CMK (cell line): ENCODE data around the gene SERF1B.
"Not testable (repeated sequence)": the region's sequence is repeated elsewhere in the genome, so short reads cannot be mapped to it uniquely, and the experiment has no call there.

Source experiments
- DNase-seq: peaks from one replicate; pipeline ENCODE4 v3.0.0-alpha.2; 2010; ENCODE audit warnings: low read depth

Gene SERF1B

DNA sequence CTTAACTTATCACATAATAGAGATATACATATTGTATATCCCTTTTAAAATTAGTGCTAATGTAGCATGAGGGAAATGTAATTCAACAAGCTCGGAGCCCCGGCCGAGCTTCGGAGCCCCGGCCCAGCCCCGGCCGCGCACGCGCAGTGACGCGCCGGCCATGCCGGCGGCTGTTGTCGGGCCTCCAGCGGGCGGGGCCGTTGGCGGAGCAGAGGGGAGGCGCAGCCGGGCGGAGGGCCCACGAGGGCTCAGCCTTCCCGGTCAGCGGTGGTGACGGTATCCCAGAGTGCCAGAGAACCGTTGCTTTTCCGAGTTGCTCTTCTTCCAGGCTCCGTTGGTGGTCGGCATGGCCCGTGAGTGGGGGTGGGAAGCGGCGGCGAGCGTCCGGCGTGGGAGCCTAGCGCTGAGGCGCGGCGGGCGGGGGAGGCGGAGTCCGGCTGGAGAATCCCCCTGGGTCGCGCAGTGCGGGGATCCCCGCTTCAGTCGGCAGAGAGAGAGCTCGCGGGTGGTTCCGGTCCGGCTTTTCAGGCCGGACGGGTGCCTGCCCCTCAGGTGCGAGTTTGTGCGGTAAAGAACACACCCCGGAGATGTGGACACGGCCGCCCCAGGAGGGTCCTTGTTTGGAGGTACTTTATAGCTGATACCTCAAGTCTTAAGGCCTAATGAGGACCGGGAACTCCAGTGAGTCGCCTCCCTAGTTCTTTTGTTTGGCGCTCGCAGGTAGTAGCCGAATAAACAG lies at the start of gene SERF1B:
Gene SERF1B, plus strand, starts transcription at position 146 of the 739 bp plus-strand sequence. Its CDS starts 201 bp downstream, at position 347.
- DNase-seq: not testable (repeated sequence)

DNA sequence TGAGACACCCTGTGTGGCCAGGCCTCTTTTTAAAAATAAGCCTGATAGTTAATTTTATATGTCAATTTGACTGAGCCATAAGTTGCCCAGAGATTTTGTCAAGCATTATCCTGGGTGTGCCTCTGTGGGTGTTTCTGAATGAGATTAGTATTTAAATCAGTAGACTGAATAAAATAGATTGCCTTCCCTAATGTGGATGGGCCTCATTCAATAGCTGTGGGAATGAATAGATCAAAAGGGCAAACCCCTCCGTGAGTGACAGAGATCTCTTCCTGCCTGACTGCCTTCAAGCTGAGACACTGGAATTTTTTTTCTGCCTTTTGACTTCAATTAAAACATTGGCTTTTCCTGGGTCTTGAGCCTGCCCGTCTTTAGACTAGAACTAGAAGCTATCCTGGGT lies 33.3 kb upstream of the SERF1B start:
- DNase-seq: not testable (repeated sequence)

DNA sequence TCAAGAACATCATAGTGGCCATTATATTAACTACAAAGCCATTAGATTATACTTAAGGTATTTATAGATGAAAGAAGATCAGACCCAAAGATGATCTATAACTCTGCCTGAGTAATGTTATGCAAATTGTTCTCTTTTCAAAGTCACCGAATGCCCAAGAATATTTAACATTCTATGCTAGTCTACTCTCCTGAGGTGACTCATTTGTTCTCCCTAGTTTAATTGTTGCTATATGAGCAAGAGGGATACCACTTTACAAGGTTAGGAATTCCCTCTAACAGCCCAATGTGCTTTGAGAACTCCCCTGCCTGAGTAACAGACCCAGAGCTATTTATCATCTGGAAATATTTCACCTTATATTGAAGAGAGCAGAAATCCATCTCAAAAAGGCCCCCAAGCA lies 29.5 kb upstream of the SERF1B start:
- DNase-seq: not testable (repeated sequence)

DNA sequence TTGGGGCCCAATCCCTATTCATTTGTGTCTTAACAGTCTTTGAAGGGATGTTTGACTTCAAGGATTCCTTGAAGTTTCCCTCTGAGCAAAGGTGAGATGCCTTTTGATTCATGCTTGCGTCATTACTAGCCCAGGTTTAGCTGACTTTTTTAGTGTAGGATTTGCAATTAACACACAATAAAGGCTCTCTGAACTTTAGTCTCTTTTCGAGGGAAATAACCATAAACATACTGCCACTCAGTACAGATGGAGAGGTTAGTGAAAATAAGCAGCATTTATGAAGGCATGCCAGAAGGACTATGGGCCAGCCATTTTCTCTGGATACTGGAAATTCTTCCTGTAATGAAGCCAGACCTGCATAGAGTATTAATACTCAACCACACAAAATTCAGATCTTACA lies 4.4 kb upstream of the SERF1B start:
- not testable (repeated sequence) for DNase-seq

DNA sequence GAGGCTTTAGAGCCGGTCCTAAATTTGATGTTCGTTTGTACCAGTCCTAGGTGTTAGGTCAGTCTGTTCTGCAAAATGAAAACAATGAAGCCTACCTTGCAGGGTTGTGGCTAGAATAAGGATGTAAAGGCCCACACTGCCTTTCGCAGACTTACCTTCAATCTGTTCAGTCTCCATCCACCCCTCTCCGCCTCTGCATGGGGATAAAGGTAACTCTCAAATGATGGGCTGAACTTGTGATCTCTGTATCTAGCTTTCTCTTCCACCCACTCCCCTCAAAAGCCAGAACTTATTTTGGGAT lies 744 bp downstream of the SERF1B start:
- not testable (repeated sequence) for DNase-seq

DNA sequence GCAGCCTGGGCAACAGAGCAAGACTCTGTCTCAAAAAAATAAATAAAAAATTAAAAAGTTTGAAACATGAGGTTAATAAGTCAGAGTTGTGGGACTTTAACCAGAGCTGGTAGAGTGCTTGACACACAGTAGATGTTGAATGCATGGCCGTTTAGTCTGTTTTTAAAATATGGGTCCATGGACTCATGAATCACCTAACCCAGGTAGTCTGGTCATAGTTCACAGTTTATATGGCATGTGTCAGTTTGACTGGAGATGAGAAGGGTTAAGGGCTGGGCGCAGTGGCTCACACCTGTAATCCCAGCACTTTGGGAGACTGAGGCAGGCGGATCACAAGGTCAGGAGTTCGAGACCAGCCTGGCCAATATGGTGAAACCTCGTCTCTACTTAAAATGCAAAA lies 6.2 kb downstream of the SERF1B start:
- DNase-seq: not testable (repeated sequence)

DNA sequence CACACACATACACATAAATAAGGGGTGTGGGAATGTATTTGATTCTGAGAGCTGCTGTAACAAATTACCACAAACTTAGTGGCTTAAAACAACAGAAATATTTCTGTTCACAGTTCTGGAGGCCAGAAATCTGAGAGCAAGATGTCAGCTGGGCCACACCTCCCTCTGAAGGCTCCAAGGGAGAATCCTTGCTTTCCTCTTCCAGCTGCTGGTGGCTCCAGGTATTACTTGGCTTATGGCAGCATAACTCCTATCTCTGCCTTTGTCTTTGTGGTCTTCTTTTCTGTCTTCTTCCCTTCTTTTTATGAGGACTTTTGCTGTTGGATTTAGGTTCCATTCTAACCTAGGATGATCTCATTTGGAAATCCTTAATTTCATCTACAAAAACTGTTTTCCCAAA lies 16.4 kb downstream of the SERF1B start:
- DNase-seq: not testable (repeated sequence)

DNA sequence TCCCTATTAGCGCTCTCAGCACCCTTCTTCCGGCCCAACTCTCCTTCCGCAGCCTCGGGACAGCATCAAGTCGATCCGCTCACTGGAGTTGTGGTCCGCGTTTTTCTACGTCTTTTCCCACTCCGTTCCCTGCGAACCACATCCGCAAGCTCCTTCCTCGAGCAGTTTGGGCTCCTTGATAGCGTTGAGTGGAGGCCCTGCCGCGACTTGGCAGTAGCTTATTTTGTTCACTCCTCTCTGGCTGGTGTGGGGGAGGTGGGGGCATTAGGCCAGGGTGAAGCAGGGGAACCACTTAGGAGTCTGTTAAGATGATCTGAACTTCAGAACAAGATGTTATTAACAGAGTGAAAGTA lies 24.7 kb downstream of the SERF1B start:
- DNase-seq: not testable (repeated sequence)

DNA sequence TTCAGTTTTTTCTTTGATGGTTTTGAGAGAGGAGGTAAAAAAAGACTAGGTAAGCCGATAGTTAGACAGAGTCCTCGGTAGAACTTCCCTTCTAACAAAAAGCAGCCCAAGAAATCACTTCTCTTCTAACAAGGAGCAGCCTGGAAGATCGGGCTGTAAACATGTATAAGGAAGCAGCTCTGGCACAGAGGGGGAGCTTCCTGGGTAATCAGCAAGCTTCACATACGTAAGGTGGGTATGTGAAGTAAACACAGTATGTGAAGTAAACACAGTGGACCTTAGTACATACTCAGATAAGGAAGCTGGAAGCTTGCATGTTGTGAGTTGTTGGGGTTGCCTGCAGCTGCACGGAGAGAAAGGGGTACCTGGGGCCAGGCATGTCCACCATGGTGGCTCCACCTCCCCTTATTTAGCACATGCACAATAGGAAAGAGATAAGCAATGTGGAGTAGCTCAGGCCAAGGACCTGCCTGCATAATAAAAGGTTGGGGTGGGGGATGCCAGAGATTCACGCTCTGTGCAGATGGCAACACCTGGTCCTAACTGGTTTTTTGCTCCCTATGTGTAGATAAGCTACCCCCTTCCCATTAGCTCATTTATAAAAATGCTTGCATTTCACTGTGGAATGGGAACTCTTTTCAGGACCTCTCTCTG lies 31.4 kb downstream of the SERF1B start:
- DNase-seq: not testable (repeated sequence)

DNA sequence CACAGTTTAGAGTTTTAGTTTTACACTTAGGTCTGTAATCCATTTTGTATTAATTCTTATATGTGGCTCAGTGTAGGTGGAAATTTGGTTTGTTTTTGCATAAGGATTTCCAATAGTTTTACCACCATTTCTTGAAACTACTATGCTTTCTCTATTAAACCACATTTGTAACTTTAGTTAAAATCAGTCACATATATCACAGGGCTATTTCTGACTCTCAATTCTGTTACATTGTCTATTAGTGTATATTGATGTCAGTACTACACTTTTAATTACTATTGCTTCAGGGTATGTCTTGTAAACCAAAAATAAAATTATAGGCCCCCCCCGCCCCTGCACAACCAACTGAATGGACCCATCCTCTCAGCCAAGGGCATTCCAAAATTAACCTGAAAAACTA lies 32.1 kb downstream of the SERF1B start:
- not testable (repeated sequence) for DNase-seq

DNA sequence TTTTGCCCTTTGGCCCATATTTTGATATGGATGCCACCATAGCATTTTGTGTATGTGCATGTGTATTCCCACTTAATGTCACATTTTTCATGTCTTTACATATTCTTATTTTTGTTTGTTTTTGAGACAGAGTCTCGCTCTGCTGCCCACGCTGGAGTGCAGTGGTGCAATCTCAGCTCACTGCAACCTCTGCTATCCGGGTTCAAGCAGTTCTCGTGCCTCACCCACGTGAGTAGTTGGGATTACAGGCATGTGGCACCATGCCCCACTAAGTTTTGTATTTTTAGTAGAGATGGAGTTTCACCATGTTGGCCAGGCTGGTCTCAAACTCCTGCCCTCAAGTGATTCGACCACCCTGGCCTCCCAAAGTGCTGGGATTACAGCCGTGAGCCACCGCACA lies 52.6 kb downstream of the SERF1B start:
- DNase-seq: not testable (repeated sequence)

DNA sequence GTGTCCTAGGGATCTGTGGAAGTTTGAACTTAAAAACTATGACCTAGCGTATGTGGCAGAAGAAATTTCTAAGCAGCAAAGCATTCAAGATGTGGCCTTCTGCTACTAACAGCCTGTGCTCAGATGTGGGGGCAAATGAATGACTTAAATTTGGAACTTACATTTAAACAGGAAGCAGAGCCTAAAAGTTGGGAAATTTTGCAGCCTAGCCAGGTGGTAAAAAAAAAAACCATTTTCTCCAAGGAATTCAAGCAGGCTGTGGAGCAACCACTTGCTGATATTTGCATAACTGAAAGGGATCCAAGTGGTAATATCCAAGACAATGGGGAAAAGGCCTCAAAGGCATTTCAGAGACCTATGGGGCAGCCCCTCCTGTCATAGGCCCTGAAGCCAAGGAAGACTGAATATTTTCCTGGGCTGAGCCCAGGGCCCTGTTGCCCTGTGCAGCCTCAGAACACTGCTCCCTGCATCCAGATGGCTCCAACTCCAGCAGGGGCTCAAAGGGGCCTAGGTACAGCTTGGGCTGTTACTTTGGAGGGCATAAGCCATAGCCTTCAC lies 63.9 kb downstream of the SERF1B start:
- DNase-seq: not testable (repeated sequence)

DNA sequence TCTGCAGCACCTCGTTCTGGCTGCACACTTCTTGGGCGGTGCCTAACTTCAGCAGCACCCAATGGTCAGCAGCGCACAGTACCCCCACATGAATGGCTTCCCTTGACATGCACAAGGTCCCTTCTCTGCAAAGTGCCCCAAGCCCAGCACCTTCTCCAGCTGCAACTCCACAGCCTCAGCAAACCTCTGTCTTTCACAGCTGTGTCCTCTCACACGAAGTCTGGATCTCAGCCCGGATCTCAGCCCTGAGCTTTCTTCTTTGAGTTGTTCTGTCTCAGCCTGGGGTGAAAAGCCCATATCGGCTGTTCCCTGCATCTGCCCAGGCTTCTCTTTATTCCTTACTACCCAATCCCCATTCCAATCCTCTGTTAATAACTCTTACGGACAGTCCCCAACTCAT lies 66.7 kb downstream of the SERF1B start:
- not testable (repeated sequence) for DNase-seq
